SK-N-SH treated with all-trans-retinoic acid at 6 μM for 48 hours (cell line): ENCODE data around the gene COL23A1.

Experiments
- PPARA ChIP-seq: fragments of 250-450 bp; sonication (Bioruptor Pico); IDR thresholded peaks from 2 replicates; pipeline ENCODE4 v1.5.0; 2020; ENCODE audit warnings: mild to moderate bottlenecking, borderline replicate concordance
- RARB ChIP-seq: fragments of 250-450 bp; sonication (Bioruptor Pico); IDR thresholded peaks from 2 replicates; pipeline ENCODE4 v1.8.0; 2021; ENCODE audit warnings: mild to moderate bottlenecking, moderate library complexity
- TSHZ2 ChIP-seq: fragments of 250-450 bp; sonication (Bioruptor Pico); IDR thresholded peaks from 2 replicates; pipeline ENCODE4 v1.5.0; 2020; ENCODE audit warnings: mild to moderate bottlenecking, moderate library complexity
- ZFP3 ChIP-seq: fragments of 250-450 bp; sonication (Bioruptor Pico); IDR thresholded peaks from 2 replicates; pipeline ENCODE4 v1.5.0; 2020; ENCODE audit warnings: mild to moderate bottlenecking, moderate library complexity

GRCh38 chr5:178261666-178262600, 328.3 kb downstream of the COL23A1 start:
- TF ChIP-seq PPARA (no peak), ZFP3 (CRISPR knock-in tag) (no peak), RARB (CRISPR knock-in tag) (no peak), TSHZ2 (CRISPR knock-in tag) (no peak)
